IMR-90 (cell line): ENCODE data around the gene PHF3. TPM values are rescaled to one million over a fixed set of nuclear protein-coding genes. Genes with fewer than 3 reads are reported as not detected.

Source experiments
- ATAC-seq: fragments of 200-7000 bp; cut with Tn5 transposase; 2 replicates; pipeline ENCODE4 v1.9.1; 2020; ENCODE audit warnings: low read depth, mild to moderate bottlenecking, moderate library complexity
- BruUV-seq: library from RNA; stranded (reverse); fragments of 400-500 nt; replicated peaks from 2 replicates; lab custom pipeline; 2021; lab: Mats Ljungman, UMichigan
- CTCF ChIA-PET: fragments of 300-600 bp; formaldehyde crosslinking; extraction: SDS; loops from one replicate; lab custom pipeline; 2021; ENCODE audit warnings: antibody characterized with exemption; lab: Yijun Ruan, JAX
- POLR2A ChIA-PET: fragments of 300-600 bp; sonication (Branson Sonifier 250); formaldehyde crosslinking; loops from one replicate; lab custom pipeline; 2022; ENCODE audit warnings: antibody characterized with exemption; ENCODE audit not compliant: unreplicated experiment; lab: Charles Lee
- DNase-seq: peaks from one replicate; pipeline ENCODE4 v3.0.0; 2013
- H2AFZ ChIP-seq: replicated peaks from 2 replicates; pipeline ENCODE3; 2013; ENCODE audit warnings: low read length, mild to moderate bottlenecking; ENCODE audit not compliant: poor library complexity
- H2AK5ac ChIP-seq: 2 replicates; pipeline ENCODE4 v1.6.1; 2013; ENCODE audit warnings: low read depth, low read length, inconsistent platforms
- H2AK9ac ChIP-seq: replicated peaks from 2 replicates; pipeline ENCODE3; 2013; ENCODE audit warnings: mild to moderate bottlenecking, low read depth, low read length, moderate library complexity; ENCODE audit not compliant: poor library complexity
- H2BK120ac ChIP-seq: 2 replicates; pipeline ENCODE4 v1.6.1; 2013; ENCODE audit warnings: low read depth, low read length, inconsistent platforms
- H2BK15ac ChIP-seq: 3 replicates; pipeline ENCODE4 v1.6.1; 2013; ENCODE audit warnings: low read depth, low read length, inconsistent platforms
- H2BK20ac ChIP-seq: 2 replicates; pipeline ENCODE4 v1.6.1; 2013; ENCODE audit warnings: low read depth, mild to moderate bottlenecking, inconsistent platforms, low read length, moderate library complexity
- H2BK5ac ChIP-seq: 2 replicates; pipeline ENCODE4 v1.6.1; 2013; ENCODE audit warnings: mild to moderate bottlenecking, low read depth, low read length, inconsistent platforms; ENCODE audit not compliant: poor library complexity, severe bottlenecking
- H3K14ac ChIP-seq: replicated peaks from 2 replicates; pipeline ENCODE4 v1.6.1; 2013; ENCODE audit warnings: low read depth, low read length, inconsistent platforms
- H3K18ac ChIP-seq: 2 replicates; pipeline ENCODE4 v1.6.1; 2013; ENCODE audit warnings: low read depth, low read length, control low read depth
- H3K23ac ChIP-seq: 2 replicates; pipeline ENCODE4 v1.6.1; 2013; ENCODE audit warnings: low read depth, low read length, inconsistent platforms
- H3K27ac ChIP-seq: 2 replicates; pipeline ENCODE4 v1.5.1; 2013; ENCODE audit warnings: mild to moderate bottlenecking, control low read depth, low read length; ENCODE audit not compliant: insufficient read depth
- H3K27me3 ChIP-seq: 2 replicates; pipeline ENCODE4 v1.6.1; 2013; ENCODE audit warnings: low read length; ENCODE audit not compliant: control insufficient read depth, insufficient read depth
- H3K36me3 ChIP-seq: 2 replicates; pipeline ENCODE4 v1.6.1; 2013; ENCODE audit warnings: low read length, mixed read lengths; ENCODE audit not compliant: control insufficient read depth, insufficient read depth
- H3K4ac ChIP-seq: 2 replicates; pipeline ENCODE4 v1.6.1; 2013; ENCODE audit warnings: low read depth, low read length, inconsistent platforms
- H3K4me1 ChIP-seq: 2 replicates; pipeline ENCODE4 v1.6.1; 2013; ENCODE audit warnings: low read length, mixed read lengths; ENCODE audit not compliant: control insufficient read depth, insufficient read depth
- H3K4me2 ChIP-seq: 2 replicates; pipeline ENCODE4 v1.6.1; 2013; ENCODE audit warnings: low read depth, mild to moderate bottlenecking, control low read depth, low read length, moderate library complexity
- H3K4me3 ChIP-seq: 2 replicates; pipeline ENCODE4 v1.5.1; 2013; ENCODE audit warnings: low read depth, mild to moderate bottlenecking, control low read depth, low read length, moderate library complexity; ENCODE audit not compliant: insufficient read depth
- H3K56ac ChIP-seq: 2 replicates; pipeline ENCODE4 v1.6.1; 2013; ENCODE audit warnings: low read length, inconsistent platforms; ENCODE audit not compliant: insufficient read depth; ENCODE audit errors: extremely low read depth
- H3K79me1 ChIP-seq, 2 experiments: 2 replicates each; pipeline ENCODE4 v1.6.1; 2013; ENCODE audit warnings: low read length in 2 of 2, inconsistent platforms in 1 of 2, low read depth in 1 of 2
- H3K9ac ChIP-seq: 2 replicates; pipeline ENCODE4 v1.6.1; 2013; ENCODE audit warnings: low read depth, low read length, control low read depth
- H3K9me1 ChIP-seq: 2 replicates; pipeline ENCODE4 v1.6.1; 2013; ENCODE audit warnings: low read length, inconsistent platforms; ENCODE audit not compliant: insufficient read depth
- H3K9me3 ChIP-seq: 2 replicates; pipeline ENCODE4 v1.6.1; 2013; ENCODE audit warnings: low read length; ENCODE audit not compliant: control insufficient read depth, insufficient read depth
- H4K20me1 ChIP-seq: 2 replicates; pipeline ENCODE4 v1.6.1; 2013; ENCODE audit warnings: low read length, inconsistent platforms; ENCODE audit not compliant: insufficient read depth
- H4K5ac ChIP-seq: 2 replicates; pipeline ENCODE4 v1.6.1; 2013; ENCODE audit warnings: mild to moderate bottlenecking, low read depth, low read length, control low read depth
- H4K8ac ChIP-seq, 2 experiments: 2 replicates each; pipeline ENCODE4 v1.6.1; 2013; ENCODE audit warnings: low read depth in 2 of 2, low read length in 2 of 2, control low read depth in 1 of 2, inconsistent platforms in 1 of 2
- H4K91ac ChIP-seq: 2 replicates; pipeline ENCODE4 v1.6.1; 2013; ENCODE audit warnings: low read depth, low read length, inconsistent platforms; ENCODE audit not compliant: insufficient read depth
- BHLHE40 ChIP-seq: fragments of 150-350 bp; IDR thresholded peaks from 2 replicates; pipeline ENCODE4 v1.6.1; 2016; ENCODE audit warnings: mild to moderate bottlenecking, low read depth, low read length
- CHD1 ChIP-seq: IDR thresholded peaks from 2 replicates; pipeline ENCODE4 v1.6.1; 2012; ENCODE audit warnings: low read depth, low read length, improper control_type of control experiment
- MAFK ChIP-seq: IDR thresholded peaks from 2 replicates; pipeline ENCODE4 v1.6.1; 2012; ENCODE audit warnings: low read depth, low read length, improper control_type of control experiment
- MXI1 ChIP-seq: IDR thresholded peaks from 2 replicates; pipeline ENCODE4 v1.6.1; 2012; ENCODE audit warnings: low read depth, mild to moderate bottlenecking, low read length, moderate library complexity, borderline replicate concordance
- POLR2A ChIP-seq: IDR thresholded peaks from 2 replicates; pipeline ENCODE4 v1.6.1; 2012; ENCODE audit warnings: mild to moderate bottlenecking, low read depth, low read length
- RAD21 ChIP-seq: IDR thresholded peaks from 2 replicates; pipeline ENCODE4 v1.6.1; 2012; ENCODE audit warnings: low read length, improper control_type of control experiment
- WGBS, 2 experiments: methylation state at CpG; one replicate each; pipeline versions ENCODE4 v1.1.5 to v1.1.7; 2013; ENCODE audit warnings: missing lambda C conversion rate in 2 of 2; ENCODE audit not compliant: insufficient read length in 1 of 2; ENCODE audit errors: extremely low coverage in 2 of 2; 5-methylcytosine and 5-hydroxymethylcytosine counted together
- dilution Hi-C: fragments of 300-500 bp; cut with HindIII; formaldehyde crosslinking; loops from one replicate; pipeline ENCODE4 v1.14.3; 2018; ENCODE audit warnings: low sequenced_read_pairs; ENCODE audit not compliant: unreplicated experiment
- in situ Hi-C: fragments of 300-500 bp; cut with MboI; formaldehyde crosslinking; loops from 3 replicates; pipeline ENCODE4 v1.14.3; 2019; ENCODE audit warnings: low sequenced_read_pairs, inconsistent platforms, mixed read lengths
- intact Hi-C: fragments of 100-400 bp; cut with micrococcal nuclease; formaldehyde crosslinking; loops from 2 replicates; pipeline ENCODE4 v1.10.0; 2022
- polyA plus RNA-seq, 3 experiments: library from polyadenylated mRNA; depleted of rRNA; stranded (reverse); fragments of >200 nt; gene quantifications; 2 replicates each; pipeline ENCODE4 v1.2.3, GENCODE V29; 2012; ENCODE audit warnings: low replicate concordance in 1 of 3
- total RNA-seq: library from RNA; depleted of rRNA; stranded (reverse); fragments of >200 nt; gene quantifications from 2 replicates; pipeline ENCODE4 v1.2.3, GENCODE V29; 2012

Gene PHF3
- total and polyA plus RNA-seq, 2 of the 4 experiments (the other 2 are of a cell fraction), result 5.6 to 27.8 TPM

GRCh38 chr6:63683071-63683603 lies 47.5 kb downstream of the PHF3 start:
- Histone ChIP-seq H3K9ac (no peak overlapping the region), H3K4me1 (no peaks in the 10 kb centered on the region), H2BK20ac (no peak overlapping the region), H3K9me1 (no peaks in the 10 kb centered on the region), H3K79me1 (peaks cover 18 to 23% of the 10 kb centered on the region in 2 experiments), H2AFZ (no peak overlapping the region), H4K8ac (no peak overlapping the region), H2BK15ac (no peak overlapping the region), H3K27ac (no peak overlapping the region), H3K4me3 (no peak overlapping the region), H3K14ac (no peak overlapping the region), H3K9me3 (no peaks in the 10 kb centered on the region), H2BK120ac (no peak overlapping the region), H2AK9ac (no peak overlapping the region), H4K91ac (no peak overlapping the region), H3K27me3 (no peaks in the 10 kb centered on the region), H3K56ac (no peak overlapping the region), H4K20me1 (no peaks in the 10 kb centered on the region), H3K36me3 (peaks cover 10% of the 10 kb centered on the region), H4K5ac (no peak overlapping the region), H2BK5ac (no peak overlapping the region), H3K4ac (no peak overlapping the region), H3K18ac (no peak overlapping the region), H3K4me2 (no peak overlapping the region), H3K23ac (no peak overlapping the region), H2AK5ac (no peak overlapping the region)
- dilution Hi-C loops, result no loop called here
- BruUV-seq, result no TSS peak
- TF ChIP-seq RAD21, result no peak
- TF ChIP-seq BHLHE40, result no peak
- no peak for TF ChIP-seq CHD1
- TF ChIP-seq MXI1, result no peak
- no peak for TF ChIP-seq POLR2A
- no peak for TF ChIP-seq MAFK
- ChIA-PET CTCF (interaction anchor here (1.0 to 1.1 kb wide), 2 partner anchors 16 to 48 kb away, joined by 3 to 4 read pairs; partner anchors contain the start of gene PHF3), POLR2A (no interaction called here)
- ATAC-seq, result no peak
- WGBS, 2 experiments, result no CpG with 5 or more reads among the region's 1 CpG
- in situ Hi-C loops, result no loop called here
- intact Hi-C loops, result loop anchor here (5.0 kb wide), 1 partner anchor 46 kb away; the partner anchor contains the start of gene PHF3
- DNase-seq, result no peak
